Bronchial smooth muscle cell (primary cell): ENCODE results near the gene HNRNPK. TPM values are rescaled to one million over a fixed set of nuclear protein-coding genes. Genes with fewer than 3 reads are reported as not detected.

Experiments
- total RNA-seq: library from RNA; depleted of rRNA; stranded (reverse); fragments of >200 nt; gene quantifications from 2 replicates; pipeline ENCODE4 v1.2.1, GENCODE V29; 2014

Gene HNRNPK
- 349 and 403 TPM in 2 replicates for total RNA-seq

GRCh38 chr9:83979812-83980394 lies at the start of gene HNRNPK:
Gene HNRNPK (minus strand): TSS chr9:83980215. CDS start chr9:83978252, 1,963 bp downstream.

GRCh38 chr9:83980395-83981125 lies 545 bp upstream of the HNRNPK start, which contains the start of gene RMI1:
Gene RMI1 (plus strand): TSS chr9:83980805. CDS start chr9:84000987, 20,182 bp downstream.

GRCh38 chr9:83920927-83921707 lies 58.9 kb downstream of the HNRNPK start, which contains the start of gene KIF27:
Gene KIF27 (minus strand): TSS chr9:83921432. CDS start chr9:83915591, 5,841 bp downstream.

Other genes with a start within 250 kb of the HNRNPK start
- 0.43 and 0.47 TPM in 2 replicates for gene GKAP1, start 162.4 kb downstream of the HNRNPK start, total RNA-seq
- gene KIF27, start 58.8 kb downstream of the HNRNPK start, total RNA-seq: 2.7 and 3.4 TPM in 2 replicates
- 3.1 and 3.8 TPM in 2 replicates for gene RMI1, start 590 bp upstream of the HNRNPK start, total RNA-seq